HEK293 (cell line): Measurements from ENCODE around the gene GPR162.

Source experiments
- SP2 ChIP-seq: fragments of 450-650 bp; formaldehyde crosslinking; IDR thresholded peaks from 2 replicates; pipeline ENCODE4 v1.5.1; 2016; ENCODE audit warnings: missing biosample characterization, missing genetic modification characterization
- TCF7L2 ChIP-seq: IDR thresholded peaks from 2 replicates; pipeline ENCODE4 v1.6.1; 2011; ENCODE audit warnings: low read depth, mild to moderate bottlenecking, inconsistent platforms, low read length, moderate library complexity, borderline replicate concordance
- YY1 ChIP-seq: fragments of 450-650 bp; formaldehyde crosslinking; IDR thresholded peaks from 2 replicates; pipeline ENCODE4 v1.5.1; 2018; ENCODE audit warnings: missing biosample characterization, missing genetic modification characterization
- ZFP3 ChIP-seq: fragments of 450-650 bp; formaldehyde crosslinking; IDR thresholded peaks from 2 replicates; pipeline ENCODE4 v1.5.1; 2016; ENCODE audit warnings: low read depth, missing biosample characterization, missing genetic modification characterization
- ZNF24 ChIP-seq: fragments of 450-650 bp; formaldehyde crosslinking; IDR thresholded peaks from 2 replicates; pipeline ENCODE4 v1.5.1; 2016; ENCODE audit warnings: missing biosample characterization, missing genetic modification characterization
- ZNF302 ChIP-seq: fragments of 450-650 bp; formaldehyde crosslinking; IDR thresholded peaks from 2 replicates; pipeline ENCODE4 v1.5.1; 2016; ENCODE audit warnings: missing biosample characterization, missing genetic modification characterization, low read depth
- TF ChIP-seq, protein P1 (sequence below): fragments of 450-650 bp; formaldehyde crosslinking; IDR thresholded peaks from 2 replicates; pipeline ENCODE4 v1.5.1; 2017; ENCODE audit warnings: missing biosample characterization, mild to moderate bottlenecking, missing genetic modification characterization, moderate library complexity
- TF ChIP-seq, protein P2 (sequence below): fragments of 450-650 bp; formaldehyde crosslinking; IDR thresholded peaks from 2 replicates; pipeline ENCODE4 v1.5.1; 2016; ENCODE audit warnings: missing biosample characterization, missing genetic modification characterization

DNA sequence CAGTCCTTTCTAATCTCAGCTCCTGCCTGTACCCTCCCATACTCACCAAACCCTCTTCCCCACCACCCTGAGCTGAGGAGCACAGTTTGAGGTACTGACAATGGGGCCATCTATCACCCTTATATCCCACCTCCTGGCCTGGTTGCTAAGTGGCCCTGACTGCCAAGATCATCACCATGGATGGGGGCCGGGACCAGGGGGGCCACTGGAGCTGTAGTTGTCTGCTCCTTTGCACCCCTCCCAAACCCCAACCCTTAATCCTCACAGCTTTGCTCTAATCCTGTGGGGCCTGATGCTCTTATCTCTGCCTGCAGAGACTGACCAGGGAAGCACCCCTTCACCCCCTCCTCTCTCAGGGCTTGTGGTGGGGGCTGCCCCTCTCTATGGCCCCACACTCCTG is 18.7 kb downstream of the GPR162 start:
- no peak for TF ChIP-seq YY1
- no peak for TF ChIP-seq ZNF24
- TF ChIP-seq, protein P1, sequence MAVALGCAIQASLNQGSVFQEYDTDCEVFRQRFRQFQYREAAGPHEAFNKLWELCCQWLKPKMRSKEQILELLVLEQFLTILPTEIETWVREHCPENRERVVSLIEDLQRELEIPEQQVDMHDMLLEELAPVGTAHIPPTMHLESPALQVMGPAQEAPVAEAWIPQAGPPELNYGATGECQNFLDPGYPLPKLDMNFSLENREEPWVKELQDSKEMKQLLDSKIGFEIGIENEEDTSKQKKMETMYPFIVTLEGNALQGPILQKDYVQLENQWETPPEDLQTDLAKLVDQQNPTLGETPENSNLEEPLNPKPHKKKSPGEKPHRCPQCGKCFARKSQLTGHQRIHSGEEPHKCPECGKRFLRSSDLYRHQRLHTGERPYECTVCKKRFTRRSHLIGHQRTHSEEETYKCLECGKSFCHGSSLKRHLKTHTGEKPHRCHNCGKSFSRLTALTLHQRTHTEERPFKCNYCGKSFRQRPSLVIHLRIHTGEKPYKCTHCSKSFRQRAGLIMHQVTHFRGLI: no peak
- TF ChIP-seq ZNF302 (tag by site-specific recombination): no peak
- TF ChIP-seq, protein P2, sequence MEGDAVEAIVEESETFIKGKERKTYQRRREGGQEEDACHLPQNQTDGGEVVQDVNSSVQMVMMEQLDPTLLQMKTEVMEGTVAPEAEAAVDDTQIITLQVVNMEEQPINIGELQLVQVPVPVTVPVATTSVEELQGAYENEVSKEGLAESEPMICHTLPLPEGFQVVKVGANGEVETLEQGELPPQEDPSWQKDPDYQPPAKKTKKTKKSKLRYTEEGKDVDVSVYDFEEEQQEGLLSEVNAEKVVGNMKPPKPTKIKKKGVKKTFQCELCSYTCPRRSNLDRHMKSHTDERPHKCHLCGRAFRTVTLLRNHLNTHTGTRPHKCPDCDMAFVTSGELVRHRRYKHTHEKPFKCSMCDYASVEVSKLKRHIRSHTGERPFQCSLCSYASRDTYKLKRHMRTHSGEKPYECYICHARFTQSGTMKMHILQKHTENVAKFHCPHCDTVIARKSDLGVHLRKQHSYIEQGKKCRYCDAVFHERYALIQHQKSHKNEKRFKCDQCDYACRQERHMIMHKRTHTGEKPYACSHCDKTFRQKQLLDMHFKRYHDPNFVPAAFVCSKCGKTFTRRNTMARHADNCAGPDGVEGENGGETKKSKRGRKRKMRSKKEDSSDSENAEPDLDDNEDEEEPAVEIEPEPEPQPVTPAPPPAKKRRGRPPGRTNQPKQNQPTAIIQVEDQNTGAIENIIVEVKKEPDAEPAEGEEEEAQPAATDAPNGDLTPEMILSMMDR (tag by site-specific recombination): no peak
- TF ChIP-seq TCF7L2: no peak
- TF ChIP-seq SP2: no peak
- TF ChIP-seq ZFP3 (tag by site-specific recombination): no peak
